ENCODE results near the gene PRMT1.

DNA sequence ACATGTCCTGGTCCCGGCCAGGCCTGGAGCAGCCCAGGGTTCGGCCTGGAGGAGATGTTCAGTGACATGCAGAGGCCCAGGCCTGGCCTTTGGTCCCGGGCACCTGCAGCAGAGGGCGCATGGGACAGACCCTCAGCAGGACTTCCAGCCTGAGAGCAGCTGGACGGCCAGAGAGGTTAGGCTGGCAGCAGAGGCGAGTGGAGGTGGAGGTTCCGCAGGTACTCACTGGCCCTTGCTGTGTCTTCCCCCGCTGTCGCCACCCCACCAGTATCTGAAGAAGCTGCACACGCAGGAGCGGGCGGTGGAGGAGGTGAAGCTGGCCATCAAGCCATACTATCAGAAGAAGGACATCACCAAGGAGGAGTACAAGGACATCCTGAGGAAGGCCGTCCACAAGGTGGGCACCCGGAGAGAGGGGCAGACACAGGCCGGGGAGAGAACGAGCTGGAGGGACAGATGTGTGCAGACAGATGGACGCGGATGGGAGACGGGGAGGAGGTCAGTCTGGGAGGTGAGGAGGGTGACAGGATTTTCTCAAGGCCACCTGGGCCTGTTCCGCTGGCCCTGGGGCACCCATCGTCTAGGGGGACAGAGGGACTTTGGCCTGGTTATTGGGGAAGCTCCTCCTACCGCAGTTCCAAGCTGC lies 19.5 kb upstream of the PRMT1 start:
- TF ChIP-seq, protein P1, sequence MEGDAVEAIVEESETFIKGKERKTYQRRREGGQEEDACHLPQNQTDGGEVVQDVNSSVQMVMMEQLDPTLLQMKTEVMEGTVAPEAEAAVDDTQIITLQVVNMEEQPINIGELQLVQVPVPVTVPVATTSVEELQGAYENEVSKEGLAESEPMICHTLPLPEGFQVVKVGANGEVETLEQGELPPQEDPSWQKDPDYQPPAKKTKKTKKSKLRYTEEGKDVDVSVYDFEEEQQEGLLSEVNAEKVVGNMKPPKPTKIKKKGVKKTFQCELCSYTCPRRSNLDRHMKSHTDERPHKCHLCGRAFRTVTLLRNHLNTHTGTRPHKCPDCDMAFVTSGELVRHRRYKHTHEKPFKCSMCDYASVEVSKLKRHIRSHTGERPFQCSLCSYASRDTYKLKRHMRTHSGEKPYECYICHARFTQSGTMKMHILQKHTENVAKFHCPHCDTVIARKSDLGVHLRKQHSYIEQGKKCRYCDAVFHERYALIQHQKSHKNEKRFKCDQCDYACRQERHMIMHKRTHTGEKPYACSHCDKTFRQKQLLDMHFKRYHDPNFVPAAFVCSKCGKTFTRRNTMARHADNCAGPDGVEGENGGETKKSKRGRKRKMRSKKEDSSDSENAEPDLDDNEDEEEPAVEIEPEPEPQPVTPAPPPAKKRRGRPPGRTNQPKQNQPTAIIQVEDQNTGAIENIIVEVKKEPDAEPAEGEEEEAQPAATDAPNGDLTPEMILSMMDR (IDR thresholded peaks at IDR 0.05), result no peak
- TF ChIP-seq POLR2A (IDR thresholded peaks at IDR 0.05), result no peak
